AG09319 (cell line): ENCODE measurements around the gene SPATA20.

Experiments
- DNase-seq: peaks from one replicate; pipeline ENCODE4 v3.0.0-alpha.2; 2010; ENCODE audit warnings: low read depth; ENCODE audit errors: extremely low read depth
- TF ChIP-seq, protein P1 (sequence below): IDR thresholded peaks from 2 replicates; pipeline ENCODE4 v1.5.1; 2011; ENCODE audit warnings: low read depth, mild to moderate bottlenecking, inconsistent platforms, low read length, moderate library complexity

SPATA20 gene

DNA sequence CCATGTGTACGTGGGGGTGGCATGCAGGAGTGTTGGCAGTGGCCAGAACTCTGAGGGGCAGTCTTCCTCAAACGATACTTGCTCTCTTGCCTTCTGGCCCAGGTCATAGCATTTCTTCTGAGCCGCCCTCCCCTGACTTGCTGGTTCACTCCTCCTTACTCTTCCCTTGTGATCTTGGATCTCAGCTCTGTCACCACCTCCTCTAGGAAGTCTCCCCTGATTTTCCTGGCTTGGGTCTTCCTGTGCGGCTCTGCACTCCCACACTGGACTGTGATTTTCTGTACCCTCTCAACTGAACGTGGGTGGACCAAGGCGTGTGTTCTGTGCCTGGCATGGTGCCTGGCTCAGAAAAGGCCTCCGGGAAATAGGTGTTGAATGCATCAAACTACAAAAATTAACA, 11.6 kb upstream of the SPATA20 start:
- TF ChIP-seq, protein P1, sequence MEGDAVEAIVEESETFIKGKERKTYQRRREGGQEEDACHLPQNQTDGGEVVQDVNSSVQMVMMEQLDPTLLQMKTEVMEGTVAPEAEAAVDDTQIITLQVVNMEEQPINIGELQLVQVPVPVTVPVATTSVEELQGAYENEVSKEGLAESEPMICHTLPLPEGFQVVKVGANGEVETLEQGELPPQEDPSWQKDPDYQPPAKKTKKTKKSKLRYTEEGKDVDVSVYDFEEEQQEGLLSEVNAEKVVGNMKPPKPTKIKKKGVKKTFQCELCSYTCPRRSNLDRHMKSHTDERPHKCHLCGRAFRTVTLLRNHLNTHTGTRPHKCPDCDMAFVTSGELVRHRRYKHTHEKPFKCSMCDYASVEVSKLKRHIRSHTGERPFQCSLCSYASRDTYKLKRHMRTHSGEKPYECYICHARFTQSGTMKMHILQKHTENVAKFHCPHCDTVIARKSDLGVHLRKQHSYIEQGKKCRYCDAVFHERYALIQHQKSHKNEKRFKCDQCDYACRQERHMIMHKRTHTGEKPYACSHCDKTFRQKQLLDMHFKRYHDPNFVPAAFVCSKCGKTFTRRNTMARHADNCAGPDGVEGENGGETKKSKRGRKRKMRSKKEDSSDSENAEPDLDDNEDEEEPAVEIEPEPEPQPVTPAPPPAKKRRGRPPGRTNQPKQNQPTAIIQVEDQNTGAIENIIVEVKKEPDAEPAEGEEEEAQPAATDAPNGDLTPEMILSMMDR, result no peak
- DNase-seq, result no peak

DNA sequence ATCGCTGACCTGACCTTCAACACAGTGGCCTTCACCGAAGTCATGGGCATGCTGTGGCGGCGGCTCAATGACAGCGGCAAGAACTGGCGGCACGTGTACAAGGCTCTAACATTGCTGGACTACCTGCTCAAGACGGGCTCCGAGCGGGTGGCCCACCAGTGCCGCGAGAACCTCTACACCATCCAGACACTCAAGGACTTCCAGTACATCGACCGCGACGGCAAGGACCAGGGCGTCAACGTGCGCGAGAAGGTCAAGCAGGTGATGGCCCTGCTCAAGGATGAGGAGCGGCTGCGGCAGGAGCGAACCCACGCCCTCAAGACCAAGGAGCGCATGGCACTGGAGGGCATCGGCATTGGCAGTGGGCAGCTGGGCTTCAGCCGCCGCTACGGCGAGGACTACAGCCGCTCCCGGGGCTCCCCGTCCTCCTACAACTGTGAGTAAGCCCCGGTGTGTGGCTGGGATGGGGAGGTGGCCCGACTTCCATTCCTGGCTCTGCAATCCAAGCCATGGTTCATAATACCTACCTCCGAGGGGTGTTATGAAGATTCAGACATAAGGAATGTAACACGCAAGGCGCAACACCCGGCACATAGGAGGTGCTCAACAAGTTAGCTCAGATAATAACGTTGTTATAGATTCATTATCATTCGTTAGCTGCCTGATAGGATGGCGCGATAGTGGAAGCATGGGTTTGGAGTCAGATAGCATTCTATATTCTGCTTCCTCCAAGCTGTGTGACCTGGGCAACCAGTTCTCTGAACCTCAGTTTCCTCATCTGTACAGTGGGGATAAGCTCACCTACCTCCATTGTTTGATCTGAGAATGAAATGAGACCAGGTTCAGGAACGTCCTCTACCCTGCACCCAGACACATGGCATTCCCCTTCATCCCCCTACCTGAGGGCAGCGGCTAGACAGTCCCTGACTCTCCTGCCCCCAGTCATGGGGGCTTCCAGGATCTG, 10.0 kb upstream of the SPATA20 start:
- DNase-seq, result no peak
- TF ChIP-seq, protein P1, result no peak

DNA sequence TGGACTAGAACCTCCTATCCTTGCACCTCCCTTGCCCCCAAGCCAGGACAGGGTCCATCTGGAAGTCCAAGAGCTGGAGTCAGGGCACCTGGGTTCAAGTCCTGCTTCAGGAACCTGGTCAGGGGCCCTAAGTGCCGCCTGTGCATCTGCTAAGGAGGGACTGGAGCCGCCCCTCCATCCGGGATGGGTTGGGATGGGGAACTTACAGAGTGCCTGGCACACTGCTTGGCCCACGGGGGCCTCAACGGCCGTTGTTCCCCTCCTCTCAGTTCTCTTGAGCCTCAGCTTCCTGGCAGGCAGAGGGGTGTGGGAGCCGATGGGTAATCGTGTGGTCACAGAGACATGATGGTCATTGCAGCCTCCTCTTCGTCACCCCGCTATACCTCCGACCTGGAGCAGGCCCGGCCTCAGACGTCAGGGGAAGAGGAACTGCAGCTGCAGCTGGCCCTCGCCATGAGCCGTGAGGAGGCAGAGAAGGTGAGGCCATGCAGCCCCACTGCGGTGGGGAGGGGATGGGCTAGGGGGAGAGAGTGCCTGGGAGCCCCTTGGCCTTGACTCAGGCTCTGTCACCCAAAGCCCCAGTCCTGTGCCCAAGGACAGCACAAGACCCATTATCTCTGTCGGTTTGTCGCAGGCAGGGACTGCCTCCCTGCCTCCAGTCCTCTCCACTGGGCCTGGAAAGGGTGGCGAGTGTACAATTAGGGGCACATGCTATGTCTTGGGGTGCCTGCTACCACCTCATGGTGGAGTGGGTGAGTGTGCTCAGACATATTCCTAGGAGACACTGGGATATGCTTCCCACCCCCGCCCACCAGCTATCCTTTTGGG, 9.0 kb upstream of the SPATA20 start:
- no peak for DNase-seq
- TF ChIP-seq, protein P1, result no peak

DNA sequence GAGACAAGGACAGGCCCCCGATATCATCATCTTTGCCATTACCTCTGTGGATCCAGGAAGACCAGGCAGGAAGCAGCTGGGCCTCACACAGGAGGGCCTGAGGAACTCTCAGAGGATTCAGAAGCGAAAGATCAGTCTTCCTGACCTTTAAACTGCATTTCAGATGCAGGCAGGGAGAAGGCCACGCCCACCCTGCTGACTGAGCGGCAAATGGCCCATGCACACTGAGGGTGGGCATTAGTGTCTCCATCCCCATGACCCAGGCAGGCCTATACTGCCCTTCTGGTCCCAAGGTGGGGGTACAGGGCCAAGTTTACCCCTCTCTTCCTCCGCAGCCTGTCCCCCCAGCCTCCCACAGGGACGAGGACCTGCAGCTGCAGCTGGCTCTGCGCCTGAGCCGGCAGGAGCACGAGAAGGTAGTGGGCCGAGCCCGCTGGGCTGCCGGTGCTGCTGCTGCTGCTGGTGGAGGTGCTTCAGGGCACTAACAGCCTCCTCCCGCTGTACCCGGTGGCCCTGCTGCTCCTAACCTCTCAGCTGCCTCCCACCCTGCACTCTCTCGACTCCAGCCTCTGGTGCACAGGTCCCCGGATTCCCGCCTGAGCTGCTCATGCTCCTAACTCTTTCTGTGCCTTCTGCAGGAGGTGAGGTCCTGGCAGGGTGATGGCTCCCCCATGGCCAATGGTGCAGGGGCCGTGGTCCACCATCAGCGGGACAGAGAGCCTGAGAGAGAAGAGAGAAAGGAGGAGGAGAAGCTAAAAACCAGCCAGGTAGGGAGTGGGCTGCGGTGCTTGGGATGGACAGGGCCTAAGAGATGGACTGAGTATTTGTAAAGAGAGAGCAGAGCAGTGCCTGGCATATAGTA, 8.2 kb upstream of the SPATA20 start:
- TF ChIP-seq, protein P1, result no peak
- no peak for DNase-seq

DNA sequence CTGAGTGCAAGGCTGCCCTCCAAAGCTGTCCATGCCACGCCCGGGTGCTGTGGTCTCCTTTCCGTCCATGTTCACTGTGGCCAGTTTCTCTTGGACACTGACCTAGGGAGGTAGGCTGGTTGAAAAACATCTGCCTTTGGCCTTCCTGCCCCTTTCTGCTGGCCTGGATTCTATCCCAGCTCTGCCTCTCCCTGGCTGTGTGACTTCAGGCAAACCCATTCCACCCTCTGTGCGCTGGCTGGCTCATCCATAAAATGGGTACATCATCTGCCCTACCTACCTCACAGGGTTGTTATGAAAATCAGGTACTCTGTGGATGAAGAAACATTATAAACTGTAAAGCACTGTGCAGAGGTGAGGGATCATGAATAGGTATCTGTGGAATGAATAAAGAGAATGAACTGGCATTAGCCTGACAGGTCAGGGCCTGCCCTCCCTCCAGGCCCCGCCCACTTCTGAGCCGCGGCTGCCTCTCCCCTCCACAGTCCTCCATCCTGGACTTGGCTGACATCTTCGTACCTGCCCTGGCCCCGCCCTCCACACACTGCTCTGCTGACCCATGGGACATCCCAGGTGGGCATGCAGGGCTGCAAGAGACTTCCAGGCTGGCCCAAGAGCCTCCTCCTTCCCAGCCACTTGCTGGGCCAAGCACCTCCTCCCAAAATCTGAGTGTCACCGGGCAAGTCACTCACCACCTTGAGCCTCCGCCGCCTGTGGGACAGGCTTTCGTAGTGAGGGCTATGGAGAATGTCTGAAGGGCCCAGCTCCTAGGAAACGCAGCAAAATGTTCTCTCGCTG, 7.0 kb upstream of the SPATA20 start:
- DNase-seq, result no peak
- TF ChIP-seq, protein P1, result no peak

DNA sequence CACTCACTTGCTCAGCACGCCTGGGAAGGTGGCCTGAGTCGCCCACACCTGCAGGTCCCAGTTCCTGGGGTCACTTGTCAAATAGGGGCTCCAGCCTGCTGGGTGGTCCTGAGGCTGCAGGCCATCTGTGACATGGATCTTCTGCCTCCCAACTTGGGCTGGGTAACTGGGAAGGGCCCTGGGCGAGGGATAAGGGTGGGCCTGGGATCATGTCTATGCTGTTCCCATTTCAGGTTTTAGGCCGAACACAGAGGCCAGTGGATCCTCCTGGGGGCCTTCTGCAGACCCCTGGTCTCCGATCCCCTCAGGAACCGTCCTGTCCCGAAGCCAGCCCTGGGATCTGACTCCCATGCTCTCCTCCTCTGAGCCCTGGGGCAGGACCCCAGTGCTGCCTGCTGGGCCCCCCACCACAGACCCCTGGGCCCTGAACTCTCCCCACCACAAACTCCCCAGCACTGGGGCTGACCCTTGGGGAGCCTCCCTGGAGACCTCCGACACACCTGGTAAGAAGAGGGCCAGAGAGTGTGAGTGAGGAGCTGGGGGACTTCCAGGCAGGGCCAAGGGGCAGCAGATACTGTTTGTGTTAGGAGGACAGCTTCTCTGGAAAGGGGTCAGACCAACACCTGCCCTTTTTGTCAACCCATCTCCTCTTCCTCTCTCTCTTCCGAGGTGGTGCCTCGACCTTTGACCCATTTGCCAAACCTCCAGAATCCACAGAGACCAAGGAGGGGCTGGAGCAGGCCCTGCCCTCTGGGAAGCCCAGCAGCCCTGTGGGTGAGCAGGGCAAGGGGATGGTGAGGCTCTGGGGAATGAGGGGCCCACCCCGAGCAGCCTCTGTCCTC, 6.2 kb upstream of the SPATA20 start:
- TF ChIP-seq, protein P1, result no peak
- no peak for DNase-seq
